ENCODE results near the gene ORC2.

- TF ChIP-seq CTCF (IDR thresholded peaks at IDR 0.05), result no peak
- no peak for TF ChIP-seq POLR2A (IDR thresholded peaks at IDR 0.05)
Measured at GRCh38 chr2:200939832-200940231, 23.6 kb downstream of the ORC2 start.
